Measurements from ENCODE around the gene TAF11L2.

DNA sequence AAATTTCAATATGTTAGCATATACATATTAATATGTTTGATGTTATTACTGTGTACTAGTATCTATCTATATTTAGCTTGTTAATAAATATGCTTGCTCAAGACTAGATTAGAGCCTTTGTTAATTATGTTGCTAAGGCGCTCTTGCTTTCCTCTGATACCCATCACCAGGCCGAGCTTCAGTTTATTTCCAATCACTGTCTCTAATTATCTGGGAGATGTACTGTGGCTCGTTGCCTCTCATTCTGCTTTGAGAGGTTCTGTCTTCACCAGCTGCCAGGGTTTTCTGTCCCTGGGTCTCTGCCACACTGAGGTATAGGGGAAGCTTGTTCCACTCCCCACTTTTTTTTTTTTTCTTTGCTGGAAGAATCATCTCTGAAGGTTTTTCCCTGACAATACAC, 21.0 kb upstream of the TAF11L2 start:
- TF ChIP-seq TAF1 (IDR thresholded peaks at IDR 0.05; ENCODE audit: borderline replicate concordance, insufficient read depth, low read length) (no peak), POLR2AphosphoS5 (IDR thresholded peaks at IDR 0.05; ENCODE audit: low read depth, low read length) (no peak)

All from PFSK-1 (cell line).